ENCODE data around the gene PSMB4. TPM values are rescaled to one million over a fixed set of nuclear protein-coding genes. Genes with fewer than 3 reads are reported as not detected.
"Not testable (repeated sequence)": the region's sequence is repeated elsewhere in the genome, so short reads cannot be mapped to it uniquely, and the experiment has no call there.

PSMB4 gene
- total RNA-seq, 1 experiment from 2014 or later = 345 TPM

DNA sequence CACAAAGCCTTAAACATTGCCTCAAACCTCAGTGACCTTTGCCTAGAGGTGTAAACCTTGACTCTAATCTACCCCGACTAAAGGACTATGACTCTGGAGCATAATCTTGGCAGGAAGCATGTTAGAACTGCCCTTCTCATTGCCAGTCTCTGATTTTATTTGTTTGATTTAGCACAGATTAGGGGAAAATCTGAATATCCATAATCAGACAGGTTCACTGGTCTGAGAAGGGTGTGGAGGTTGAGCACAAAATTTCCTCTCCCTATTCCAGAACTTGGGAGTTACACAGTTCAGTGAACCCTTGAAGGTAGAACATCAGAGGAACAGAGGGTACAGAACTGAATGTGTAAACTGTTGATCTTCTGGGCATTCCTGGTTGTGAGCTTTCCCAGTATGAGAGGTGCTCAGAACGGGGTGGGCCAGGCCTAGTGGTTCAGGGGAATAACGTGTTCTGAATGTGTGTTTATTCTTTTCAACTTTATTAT, 8.3 kb upstream of the PSMB4 start:
- CTCF ChIA-PET = no interaction called here
- Histone ChIP-seq H3F3A (ENCODE audit: insufficient read depth, low read depth) (no peaks in the 10 kb centered on the region), H3K4me2 (no peak overlapping the region), H3K27ac (no peak overlapping the region), H3K9me2 (ENCODE audit: insufficient read depth) (no peaks in the 10 kb centered on the region), H3K27me3 (ENCODE audit: insufficient read depth, low read depth) (no peaks in the 10 kb centered on the region), H3K9me3 (ENCODE audit: insufficient read depth, low read depth) (no peaks in the 10 kb centered on the region), H4K20me1 (ENCODE audit: insufficient read depth) (no peaks in the 10 kb centered on the region), H3K4me3 (no peak overlapping the region), H2AFZ (no peak overlapping the region), H3K79me2 (ENCODE audit: low read depth) (no peaks in the 10 kb centered on the region), H3K36me3 (ENCODE audit: low read depth) (no peaks in the 10 kb centered on the region), H3K4me1 (replicated peaks; ENCODE audit: insufficient read depth) (no peaks in the 10 kb centered on the region)
- DNase-seq = no peak
- TF ChIP-seq, protein P1, sequence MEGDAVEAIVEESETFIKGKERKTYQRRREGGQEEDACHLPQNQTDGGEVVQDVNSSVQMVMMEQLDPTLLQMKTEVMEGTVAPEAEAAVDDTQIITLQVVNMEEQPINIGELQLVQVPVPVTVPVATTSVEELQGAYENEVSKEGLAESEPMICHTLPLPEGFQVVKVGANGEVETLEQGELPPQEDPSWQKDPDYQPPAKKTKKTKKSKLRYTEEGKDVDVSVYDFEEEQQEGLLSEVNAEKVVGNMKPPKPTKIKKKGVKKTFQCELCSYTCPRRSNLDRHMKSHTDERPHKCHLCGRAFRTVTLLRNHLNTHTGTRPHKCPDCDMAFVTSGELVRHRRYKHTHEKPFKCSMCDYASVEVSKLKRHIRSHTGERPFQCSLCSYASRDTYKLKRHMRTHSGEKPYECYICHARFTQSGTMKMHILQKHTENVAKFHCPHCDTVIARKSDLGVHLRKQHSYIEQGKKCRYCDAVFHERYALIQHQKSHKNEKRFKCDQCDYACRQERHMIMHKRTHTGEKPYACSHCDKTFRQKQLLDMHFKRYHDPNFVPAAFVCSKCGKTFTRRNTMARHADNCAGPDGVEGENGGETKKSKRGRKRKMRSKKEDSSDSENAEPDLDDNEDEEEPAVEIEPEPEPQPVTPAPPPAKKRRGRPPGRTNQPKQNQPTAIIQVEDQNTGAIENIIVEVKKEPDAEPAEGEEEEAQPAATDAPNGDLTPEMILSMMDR (conservative IDR thresholded peaks at IDR 0.05) = no peak
- TF ChIP-seq EZH2 (IDR thresholded peaks at IDR 0.05; ENCODE audit: low read depth) = no peak
- intact Hi-C loops (cut with micrococcal nuclease; ENCODE audit: unreplicated experiment) = no loop called here
- BruUV-seq (replicated peaks) = no TSS peak
- POLR2A ChIA-PET (ENCODE audit: unreplicated experiment) = no interaction called here

DNA sequence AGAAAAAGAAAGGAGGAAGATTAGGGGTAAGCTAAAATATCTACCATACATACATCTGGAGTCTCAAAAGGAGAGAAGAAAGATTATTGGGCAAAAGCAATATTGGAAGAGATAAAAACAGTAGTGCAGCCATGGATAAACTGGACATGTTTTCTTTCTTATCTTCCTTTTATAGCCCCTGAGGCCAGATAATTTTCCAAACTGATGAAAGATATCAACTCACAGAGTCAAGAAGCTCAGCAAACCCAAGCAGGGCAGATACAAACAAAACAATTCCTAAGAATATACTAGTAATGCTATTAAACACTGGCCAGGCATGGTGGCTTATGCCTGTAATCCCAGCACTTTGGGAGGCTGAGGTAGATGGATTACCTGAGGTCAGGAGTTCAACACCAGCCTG, 5.8 kb upstream of the PSMB4 start:
- Histone ChIP-seq H3K79me2 (ENCODE audit: low read depth) (no peaks in the 10 kb centered on the region), H3F3A (ENCODE audit: insufficient read depth, low read depth) (peaks cover 7% of the 10 kb centered on the region; the same call in 1 of the 2 replicates), H4K20me1 (ENCODE audit: insufficient read depth) (no peaks in the 10 kb centered on the region), H3K4me3 (no peak overlapping the region), H3K4me2 (no peak overlapping the region), H3K9me2 (ENCODE audit: insufficient read depth) (no peaks in the 10 kb centered on the region), H3K4me1 (replicated peaks; ENCODE audit: insufficient read depth) (no peaks in the 10 kb centered on the region), H3K36me3 (ENCODE audit: low read depth) (no peaks in the 10 kb centered on the region), H3K27me3 (ENCODE audit: insufficient read depth, low read depth) (no peaks in the 10 kb centered on the region), H3K9me3 (ENCODE audit: insufficient read depth, low read depth) (no peaks in the 10 kb centered on the region), H2AFZ (no peak overlapping the region), H3K27ac (no peak overlapping the region)
- intact Hi-C loops (cut with micrococcal nuclease; ENCODE audit: unreplicated experiment) = no loop called here
- DNase-seq = no peak
- BruUV-seq (replicated peaks) = no TSS peak
- no peak for TF ChIP-seq EZH2 (IDR thresholded peaks at IDR 0.05; ENCODE audit: low read depth)
- TF ChIP-seq, protein P1 (conservative IDR thresholded peaks at IDR 0.05) = no peak
- POLR2A ChIA-PET (ENCODE audit: unreplicated experiment) = interaction anchor here (0.6 kb wide), 1 partner anchor 17 kb away, joined by 4 read pairs; no protein-coding TSS in a partner anchor
- CTCF ChIA-PET = no interaction called here

DNA sequence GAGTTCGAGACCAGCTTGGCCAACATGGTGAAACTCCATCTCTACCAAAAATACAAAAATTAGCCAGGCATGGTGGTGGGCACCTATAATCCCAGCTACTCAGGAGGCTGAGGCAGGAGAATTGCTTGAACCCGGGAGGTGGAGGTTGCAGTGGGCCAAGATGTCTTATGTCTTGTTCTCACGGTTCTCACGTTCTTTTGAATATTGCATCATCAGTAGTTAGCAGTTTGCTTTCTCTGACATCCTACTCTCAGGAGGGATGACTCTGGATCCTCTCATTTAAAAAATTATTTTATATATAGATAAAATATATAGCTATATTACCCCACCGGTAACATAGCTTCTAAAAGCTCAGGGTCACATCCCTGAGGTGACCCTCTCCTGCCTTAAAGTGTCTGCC, 3.1 kb upstream of the PSMB4 start:
- BruUV-seq (replicated peaks); H4K20me1 ChIP-seq (ENCODE audit: insufficient read depth); H2AFZ ChIP-seq; H3K9me3 ChIP-seq (ENCODE audit: insufficient read depth, low read depth); H3K9me2 ChIP-seq (ENCODE audit: insufficient read depth); H3K27me3 ChIP-seq (ENCODE audit: insufficient read depth, low read depth); CTCF ChIA-PET; H3K27ac ChIP-seq; H3K4me2 ChIP-seq; H3K4me3 ChIP-seq; DNase-seq; H3K36me3 ChIP-seq (ENCODE audit: low read depth); intact Hi-C loops (cut with micrococcal nuclease; ENCODE audit: unreplicated experiment): not testable (repeated sequence)
- Histone ChIP-seq H3K79me2 (ENCODE audit: low read depth) (peaks cover 19% of the 10 kb centered on the region), H3F3A (ENCODE audit: insufficient read depth, low read depth) (peaks cover 15% of the 10 kb centered on the region), H3K4me1 (replicated peaks; ENCODE audit: insufficient read depth) (peaks cover 12% of the 10 kb centered on the region)
- POLR2A ChIA-PET (ENCODE audit: unreplicated experiment) = interaction anchor here (0.7 kb wide), 1 partner anchor 107 kb away, joined by 6 read pairs; no protein-coding TSS in a partner anchor
